Measurements from ENCODE around the gene DPP6. TPM values are rescaled to one million over a fixed set of nuclear protein-coding genes. Genes with fewer than 3 reads are reported as not detected.

DPP6 gene
- total RNA-seq, 1 experiment from 2014 or later, result not detected

GRCh38 chr7:154371424-154371823 lies 319.2 kb downstream of the DPP6 start:
- H3K9ac ChIP-seq (ENCODE audit: low read length), result no peak overlapping the region
- DNase-seq (no peak), ATAC-seq (no peak)
- no peak overlapping the region for H2AFZ ChIP-seq (ENCODE audit: low read length)
- no peaks in the 10 kb centered on the region for H3K27me3 ChIP-seq (ENCODE audit: low read length)
- no peaks in the 10 kb centered on the region for H3K36me3 ChIP-seq (ENCODE audit: low read depth, low read length)
- H3K9me2 ChIP-seq (replicated peaks; ENCODE audit: low read length), result no peaks in the 10 kb centered on the region
- POLR2A ChIA-PET (ENCODE audit: unreplicated experiment), result no interaction called here
- H3K27ac ChIP-seq (ENCODE audit: low read length), result no peak overlapping the region
- no peaks in the 10 kb centered on the region for H3K9me3 ChIP-seq (ENCODE audit: low read length)
- no peaks in the 10 kb centered on the region for H3K79me2 ChIP-seq (ENCODE audit: low read length)
- BruUV-seq (replicated peaks), result no TSS peak
- intact Hi-C loops (cut with micrococcal nuclease), result no loop called here
- CTCF ChIA-PET, result no interaction called here
- TF ChIP-seq EZH2phosphoT487 (IDR thresholded peaks at IDR 0.05; ENCODE audit: borderline replicate concordance, low read length) (no peak), CTCF (conservative IDR thresholded peaks at IDR 0.05; ENCODE audit: low read depth, low read length) (no peak), EZH2 (IDR thresholded peaks at IDR 0.05; ENCODE audit: low read length, unreplicated experiment) (no peak)
- H4K20me1 ChIP-seq (ENCODE audit: low read length), result no peaks in the 10 kb centered on the region
- no peak overlapping the region for H3K4me3 ChIP-seq (ENCODE audit: low read length)
- H3K4me1 ChIP-seq (ENCODE audit: insufficient read depth, low read length), result no peaks in the 10 kb centered on the region
- no peak overlapping the region for H3K4me2 ChIP-seq (ENCODE audit: low read length)
- no peaks in the 10 kb centered on the region for H3F3A ChIP-seq (ENCODE audit: low read length, unreplicated experiment)

- POLR2A ChIA-PET (ENCODE audit: unreplicated experiment), result no interaction called here
- no TSS peak for BruUV-seq (replicated peaks)
- no peak overlapping the region for H3K4me2 ChIP-seq (ENCODE audit: low read length)
- H3K36me3 ChIP-seq (ENCODE audit: low read depth, low read length), result no peaks in the 10 kb centered on the region
- no peaks in the 10 kb centered on the region for H3K79me2 ChIP-seq (ENCODE audit: low read length)
- no peak overlapping the region for H3K27ac ChIP-seq (ENCODE audit: low read length)
- no peaks in the 10 kb centered on the region for H3K27me3 ChIP-seq (ENCODE audit: low read length)
- no peak overlapping the region for H2AFZ ChIP-seq (ENCODE audit: low read length)
- H3K9me2 ChIP-seq (replicated peaks; ENCODE audit: low read length), result no peaks in the 10 kb centered on the region
- TF ChIP-seq EZH2phosphoT487 (IDR thresholded peaks at IDR 0.05; ENCODE audit: borderline replicate concordance, low read length) (no peak), EZH2 (IDR thresholded peaks at IDR 0.05; ENCODE audit: low read length, unreplicated experiment) (no peak), CTCF (conservative IDR thresholded peaks at IDR 0.05; ENCODE audit: low read depth, low read length) (no peak)
- no peaks in the 10 kb centered on the region for H3K4me1 ChIP-seq (ENCODE audit: insufficient read depth, low read length)
- no peaks in the 10 kb centered on the region for H4K20me1 ChIP-seq (ENCODE audit: low read length)
- H3K9me3 ChIP-seq (ENCODE audit: low read length), result no peaks in the 10 kb centered on the region
- CTCF ChIA-PET, result no interaction called here
- ATAC-seq (no peak), DNase-seq (no peak)
- intact Hi-C loops (cut with micrococcal nuclease), result no loop called here
- no peaks in the 10 kb centered on the region for H3F3A ChIP-seq (ENCODE audit: low read length, unreplicated experiment)
- no peak overlapping the region for H3K9ac ChIP-seq (ENCODE audit: low read length)
- H3K4me3 ChIP-seq (ENCODE audit: low read length), result no peak overlapping the region
Measured at GRCh38 chr7:154372011-154372601, 319.9 kb downstream of the DPP6 start.

GRCh38 chr7:154373956-154374355 lies 321.8 kb downstream of the DPP6 start:
- H3K9me2 ChIP-seq (replicated peaks; ENCODE audit: low read length), result no peaks in the 10 kb centered on the region
- DNase-seq, result no peak
- H3K79me2 ChIP-seq (ENCODE audit: low read length), result no peaks in the 10 kb centered on the region
- no peaks in the 10 kb centered on the region for H3F3A ChIP-seq (ENCODE audit: low read length, unreplicated experiment)
- H3K9me3 ChIP-seq (ENCODE audit: low read length), result no peaks in the 10 kb centered on the region
- no peak overlapping the region for H3K4me3 ChIP-seq (ENCODE audit: low read length)
- H3K9ac ChIP-seq (ENCODE audit: low read length), result no peak overlapping the region
- no peaks in the 10 kb centered on the region for H3K27me3 ChIP-seq (ENCODE audit: low read length)
- no peaks in the 10 kb centered on the region for H4K20me1 ChIP-seq (ENCODE audit: low read length)
- BruUV-seq (replicated peaks), result no TSS peak
- no peak overlapping the region for H2AFZ ChIP-seq (ENCODE audit: low read length)
- H3K27ac ChIP-seq (ENCODE audit: low read length), result no peak overlapping the region
- ChIA-PET CTCF (no interaction called here), POLR2A (ENCODE audit: unreplicated experiment) (no interaction called here)
- H3K4me1 ChIP-seq (ENCODE audit: insufficient read depth, low read length), result no peaks in the 10 kb centered on the region
- ATAC-seq, result no peak
- H3K4me2 ChIP-seq (ENCODE audit: low read length), result no peak overlapping the region
- intact Hi-C loops (cut with micrococcal nuclease), result no loop called here
- no peak for TF ChIP-seq CTCF (conservative IDR thresholded peaks at IDR 0.05; ENCODE audit: low read depth, low read length)
- no peak for TF ChIP-seq EZH2phosphoT487 (IDR thresholded peaks at IDR 0.05; ENCODE audit: borderline replicate concordance, low read length)
- no peak for TF ChIP-seq EZH2 (IDR thresholded peaks at IDR 0.05; ENCODE audit: low read length, unreplicated experiment)
- no peaks in the 10 kb centered on the region for H3K36me3 ChIP-seq (ENCODE audit: low read depth, low read length)
